CD8-positive, alpha-beta memory T cell (primary cell): Measurements from ENCODE around the gene EPHA7. TPM values are rescaled to one million over a fixed set of nuclear protein-coding genes. Genes with fewer than 3 reads are reported as not detected.

Experiments
- CTCF ChIA-PET: fragments of 350-600 bp; sonication (Branson Sonifier 250); formaldehyde crosslinking; loops from one replicate; lab custom pipeline; 2021; ENCODE audit warnings: antibody characterized with exemption; lab: Charles Lee
- POLR2A ChIA-PET: fragments of 350-600 bp; sonication (Branson Sonifier 250); formaldehyde crosslinking; loops from one replicate; lab custom pipeline; 2021; ENCODE audit warnings: antibody characterized with exemption; lab: Charles Lee
- DNase-seq, 5 donors: peaks; one replicate each; pipeline versions ENCODE4 v3.0.0 to v3.0.0-alpha.2; 2020 to 2022; ENCODE audit warnings: mixed read lengths in 1 of 5
- H3K27ac ChIP-seq: one replicate; pipeline ENCODE4 v1.7.0; 2013; ENCODE audit warnings: low read depth, mild to moderate bottlenecking, low read length, moderate library complexity
- H3K27me3 ChIP-seq: 2 replicates; pipeline ENCODE4 v1.7.0; 2013; ENCODE audit warnings: low read length, mild to moderate bottlenecking; ENCODE audit not compliant: insufficient read depth, poor library complexity, severe bottlenecking
- H3K36me3 ChIP-seq: 2 replicates; pipeline ENCODE4 v1.7.0; 2013; ENCODE audit warnings: mild to moderate bottlenecking, low read length, moderate library complexity; ENCODE audit not compliant: insufficient read depth
- H3K4me1 ChIP-seq: 2 replicates; pipeline ENCODE4 v1.7.0; 2013; ENCODE audit warnings: mild to moderate bottlenecking, low read length, moderate library complexity; ENCODE audit not compliant: insufficient read depth
- H3K4me3 ChIP-seq: 2 replicates; pipeline ENCODE4 v1.7.0; 2013; ENCODE audit warnings: mild to moderate bottlenecking, low read length
- H3K9me3 ChIP-seq: 2 replicates; pipeline ENCODE4 v1.7.0; 2013; ENCODE audit warnings: mild to moderate bottlenecking, low read length
- H3K27ac Mint-ChIP-seq, 8 donors: one replicate each; pipeline ENCODE4 v1.8.0; 2020 to 2021; ENCODE audit warnings: mixed read lengths in 8 of 8, mild to moderate bottlenecking in 6 of 8, inconsistent platforms in 3 of 8, moderate library complexity in 3 of 8
- H3K27me3 Mint-ChIP-seq, 2 donors: one replicate each; pipeline ENCODE4 v1.8.0; 2020 to 2021; ENCODE audit warnings: mixed read lengths in 2 of 2, mild to moderate bottlenecking in 1 of 2, moderate library complexity in 1 of 2
- H3K36me3 Mint-ChIP-seq, 3 donors: one replicate each; pipeline ENCODE4 v1.8.0; 2020 to 2021; ENCODE audit warnings: mixed read lengths in 3 of 3, inconsistent platforms in 1 of 3, mild to moderate bottlenecking in 1 of 3
- H3K4me1 Mint-ChIP-seq, 3 donors: one replicate each; pipeline ENCODE4 v1.8.0; 2020 to 2021; ENCODE audit warnings: mixed read lengths in 3 of 3, inconsistent platforms in 1 of 3, mild to moderate bottlenecking in 1 of 3
- H3K4me3 Mint-ChIP-seq, 7 donors: one replicate each; pipeline ENCODE4 v1.8.0; 2020 to 2021; ENCODE audit warnings: mixed read lengths in 7 of 7, mild to moderate bottlenecking in 6 of 7, moderate library complexity in 4 of 7, inconsistent platforms in 2 of 7
- H3K9me3 Mint-ChIP-seq, 5 donors: one replicate each; pipeline ENCODE4 v1.8.0; 2020 to 2022; ENCODE audit warnings: mixed read lengths in 5 of 5, mild to moderate bottlenecking in 3 of 5, moderate library complexity in 2 of 5, inconsistent platforms in 1 of 5
- polyA plus RNA-seq: library from polyadenylated mRNA; unstranded; fragments of 300-500 nt; fragmentation: Illumina TruSeq; gene quantifications from one replicate; pipeline ENCODE4 v1.2.3, GENCODE V29; 2021
- total RNA-seq, 2 experiments: library from RNA; stranded (reverse); gene quantifications; one replicate each; pipeline ENCODE4 v1.2.3, GENCODE V29; 2021

The EPHA7 gene
- total RNA-seq, result not detected
- not detected for polyA plus RNA-seq

GRCh38 chr6:93419304-93420162, at the start of gene EPHA7:
Gene EPHA7 (minus strand): TSS chr6:93419559. CDS start chr6:93419341, 218 bp downstream.
- POLR2A ChIA-PET, result no interaction called here
- peak in 2 of 5 donors; percentile 11 to 18 for DNase-seq
- peak within 1 kb of the TSS; percentile 6 to 92 (median 78) for H3K4me3 Mint-ChIP-seq
- H3K27me3 Mint-ChIP-seq, result peaks cover 30 to 49% of the 10 kb centered on the region in 2 donors
- H3K36me3 ChIP-seq, result no peaks in the 10 kb centered on the region
- no peak within 1 kb of the TSS for H3K4me3 ChIP-seq
- peaks cover 8 to 22% (median 19%) of the 10 kb centered on the region in 3 donors for H3K4me1 Mint-ChIP-seq
- H3K27ac Mint-ChIP-seq, result peak within 1 kb of the TSS in 1 of 8 donors; percentile 50
- H3K27me3 ChIP-seq, result peaks cover 14% of the 10 kb centered on the region
- H3K27ac ChIP-seq, result no peak within 1 kb of the TSS
- H3K4me1 ChIP-seq, result no peaks in the 10 kb centered on the region
- peaks cover 2 to 19% (median 7%) of the 10 kb centered on the region in 5 donors for H3K9me3 Mint-ChIP-seq
- CTCF ChIA-PET, result no interaction called here
- no peaks in the 10 kb centered on the region for H3K36me3 Mint-ChIP-seq
- no peaks in the 10 kb centered on the region for H3K9me3 ChIP-seq

- DNase-seq, result no peak
- H3K27ac ChIP-seq, result no peak overlapping the region
- Mint-ChIP-seq H3K4me1 (no peaks in the 10 kb centered on the region), H3K27ac (no peak overlapping the region), H3K36me3 (no peaks in the 10 kb centered on the region), H3K4me3 (no peak overlapping the region), H3K27me3 (no peaks in the 10 kb centered on the region), H3K9me3 (peaks cover 0 to 6% (median 6%) of the 10 kb centered on the region in 5 donors)
- H3K36me3 ChIP-seq, result no peaks in the 10 kb centered on the region
- POLR2A ChIA-PET, result no interaction called here
- H3K9me3 ChIP-seq, result no peaks in the 10 kb centered on the region
- no peak overlapping the region for H3K4me3 ChIP-seq
- CTCF ChIA-PET, result no interaction called here
- H3K4me1 ChIP-seq, result no peaks in the 10 kb centered on the region
- no peaks in the 10 kb centered on the region for H3K27me3 ChIP-seq
Measured at GRCh38 chr6:93468291-93468690, 48.9 kb upstream of the EPHA7 start.

GRCh38 chr6:93454533-93454932, 35.2 kb upstream of the EPHA7 start:
- DNase-seq, result no peak
- ChIA-PET POLR2A (no interaction called here), CTCF (no interaction called here)
- Mint-ChIP-seq H3K27ac (no peak overlapping the region), H3K9me3 (peaks cover 2 to 7% (median 5%) of the 10 kb centered on the region in 5 donors), H3K27me3 (no peaks in the 10 kb centered on the region), H3K4me3 (no peak overlapping the region), H3K4me1 (no peaks in the 10 kb centered on the region), H3K36me3 (no peaks in the 10 kb centered on the region)
- no peak overlapping the region for H3K4me3 ChIP-seq
- no peak overlapping the region for H3K27ac ChIP-seq
- no peaks in the 10 kb centered on the region for H3K4me1 ChIP-seq
- no peaks in the 10 kb centered on the region for H3K36me3 ChIP-seq
- no peaks in the 10 kb centered on the region for H3K9me3 ChIP-seq
- no peaks in the 10 kb centered on the region for H3K27me3 ChIP-seq

DNA sequence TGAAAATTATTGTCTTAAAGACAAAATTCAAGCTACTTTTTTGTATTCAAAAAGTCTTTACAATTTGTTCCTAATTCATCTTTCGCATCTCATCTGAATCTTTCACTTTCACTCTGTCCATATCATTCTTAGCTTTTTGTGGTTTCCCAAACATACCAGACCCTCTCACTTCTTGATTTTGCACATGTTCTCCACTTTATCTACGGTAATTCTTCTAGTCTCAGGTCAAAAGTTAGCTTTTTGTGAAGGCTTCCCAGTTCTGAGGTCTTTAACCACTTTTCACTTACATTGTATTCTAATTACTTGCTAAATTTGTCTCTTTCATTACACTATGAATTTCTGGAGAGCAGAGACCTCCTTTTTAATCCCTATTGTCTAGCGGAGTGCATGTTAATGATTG, 34.6 kb upstream of the EPHA7 start:
- Mint-ChIP-seq H3K4me3 (no peak overlapping the region), H3K9me3 (peaks cover 2 to 7% (median 5%) of the 10 kb centered on the region in 5 donors), H3K27me3 (no peaks in the 10 kb centered on the region), H3K36me3 (no peaks in the 10 kb centered on the region), H3K4me1 (no peaks in the 10 kb centered on the region), H3K27ac (peak overlapping the region in 1 of 8 donors; percentile 79)
- Histone ChIP-seq H3K27me3 (no peaks in the 10 kb centered on the region), H3K4me3 (no peak overlapping the region), H3K9me3 (no peaks in the 10 kb centered on the region), H3K36me3 (no peaks in the 10 kb centered on the region), H3K4me1 (no peaks in the 10 kb centered on the region), H3K27ac (no peak overlapping the region)
- no peak for DNase-seq
- POLR2A ChIA-PET, result no interaction called here
- CTCF ChIA-PET, result no interaction called here

- H3K36me3 ChIP-seq, result no peaks in the 10 kb centered on the region
- ChIA-PET POLR2A (no interaction called here), CTCF (no interaction called here)
- no peak overlapping the region for H3K27ac ChIP-seq
- no peaks in the 10 kb centered on the region for H3K9me3 ChIP-seq
- Mint-ChIP-seq H3K27me3 (no peaks in the 10 kb centered on the region), H3K27ac (no peak overlapping the region), H3K4me3 (no peak overlapping the region), H3K4me1 (no peaks in the 10 kb centered on the region), H3K36me3 (no peaks in the 10 kb centered on the region), H3K9me3 (peaks cover 0 to 16% (median 8%) of the 10 kb centered on the region in 5 donors)
- DNase-seq, result no peak
- no peaks in the 10 kb centered on the region for H3K4me1 ChIP-seq
- H3K4me3 ChIP-seq, result no peak overlapping the region
- H3K27me3 ChIP-seq, result no peaks in the 10 kb centered on the region
Measured at GRCh38 chr6:93447874-93448273, 28.5 kb upstream of the EPHA7 start.

DNA sequence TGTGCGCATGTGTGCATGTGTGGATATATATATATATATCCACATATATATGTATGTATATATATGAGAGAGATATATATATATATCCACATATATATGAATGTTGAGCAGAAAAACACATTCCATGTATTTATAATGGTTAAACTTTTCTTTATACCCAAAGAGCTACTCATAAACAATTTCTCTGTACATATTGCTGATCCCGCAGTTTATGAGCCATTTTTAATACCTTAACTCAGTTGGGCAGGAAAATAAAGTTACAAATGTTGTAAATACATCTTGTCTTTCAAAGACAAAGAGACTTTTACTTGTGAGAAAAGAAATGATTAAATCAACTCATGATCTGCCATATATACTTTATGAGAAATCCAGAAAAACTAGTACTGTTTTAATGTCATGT, 18.1 kb upstream of the EPHA7 start:
- no peaks in the 10 kb centered on the region for H3K4me1 Mint-ChIP-seq
- H3K9me3 ChIP-seq, result no peaks in the 10 kb centered on the region
- no peak overlapping the region for H3K27ac Mint-ChIP-seq
- no peaks in the 10 kb centered on the region for H3K36me3 Mint-ChIP-seq
- no peaks in the 10 kb centered on the region for H3K36me3 ChIP-seq
- no peak overlapping the region for H3K4me3 ChIP-seq
- no peaks in the 10 kb centered on the region for H3K27me3 Mint-ChIP-seq
- DNase-seq, result no peak
- H3K27me3 ChIP-seq, result no peaks in the 10 kb centered on the region
- H3K4me1 ChIP-seq, result no peaks in the 10 kb centered on the region
- no peak overlapping the region for H3K27ac ChIP-seq
- H3K4me3 Mint-ChIP-seq, result no peak overlapping the region
- H3K9me3 Mint-ChIP-seq, result peaks cover 0 to 19% (median 0%) of the 10 kb centered on the region in 5 donors
- CTCF ChIA-PET, result no interaction called here
- POLR2A ChIA-PET, result no interaction called here

- DNase-seq, result no peak
- H3K36me3 Mint-ChIP-seq, result no peaks in the 10 kb centered on the region
- H3K4me1 ChIP-seq, result no peaks in the 10 kb centered on the region
- H3K4me3 Mint-ChIP-seq, result no peak overlapping the region
- H3K9me3 Mint-ChIP-seq, result peaks cover 0 to 27% (median 4%) of the 10 kb centered on the region in 5 donors
- no peak overlapping the region for H3K27ac ChIP-seq
- no peaks in the 10 kb centered on the region for H3K36me3 ChIP-seq
- H3K9me3 ChIP-seq, result no peaks in the 10 kb centered on the region
- H3K27ac Mint-ChIP-seq, result no peak overlapping the region
- H3K27me3 Mint-ChIP-seq, result no peaks in the 10 kb centered on the region
- no peak overlapping the region for H3K4me3 ChIP-seq
- CTCF ChIA-PET, result no interaction called here
- H3K4me1 Mint-ChIP-seq, result no peaks in the 10 kb centered on the region
- H3K27me3 ChIP-seq, result no peaks in the 10 kb centered on the region
- POLR2A ChIA-PET, result no interaction called here
Measured at GRCh38 chr6:93433592-93433991, 14.2 kb upstream of the EPHA7 start.

DNA sequence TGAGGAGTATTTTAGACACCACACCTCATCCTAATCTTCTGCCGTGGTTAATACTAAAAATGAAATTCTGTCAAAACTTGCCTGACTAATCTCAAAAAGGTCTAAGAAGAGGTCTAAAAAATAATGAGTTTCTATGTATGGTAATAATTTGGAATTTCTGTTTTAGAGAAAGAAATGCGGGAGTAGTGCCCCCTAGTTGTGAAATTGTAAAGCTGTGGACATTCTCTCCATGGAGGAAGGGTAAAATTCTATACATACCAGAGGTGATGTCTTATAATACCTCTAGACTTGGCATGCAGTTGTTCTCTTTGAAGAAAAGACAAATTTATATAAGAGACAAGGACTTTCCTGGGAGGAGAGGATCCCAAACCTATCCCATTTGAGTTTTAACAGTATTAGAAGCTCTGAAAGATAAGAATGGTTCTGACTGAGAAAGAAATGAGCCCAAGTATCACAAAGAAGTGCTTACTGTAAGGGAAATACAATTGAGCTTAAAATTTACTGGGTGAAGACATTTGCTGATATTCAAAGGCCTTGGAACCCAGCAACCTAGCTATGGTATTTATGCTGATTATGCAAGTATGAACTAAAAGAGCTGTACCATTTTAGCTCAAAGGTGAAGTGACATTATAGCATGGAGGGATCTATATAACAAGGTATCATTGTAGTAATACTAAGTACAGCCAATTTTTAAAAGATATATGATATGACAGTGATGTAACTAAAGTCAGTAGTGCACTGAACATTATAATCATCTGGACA, 5.1 kb upstream of the EPHA7 start:
- peaks cover 0 to 15% (median 10%) of the 10 kb centered on the region in 5 donors for H3K9me3 Mint-ChIP-seq
- no peak overlapping the region for H3K27ac ChIP-seq
- ChIA-PET POLR2A (no interaction called here), CTCF (no interaction called here)
- H3K4me1 ChIP-seq, result no peaks in the 10 kb centered on the region
- no peak overlapping the region for H3K27ac Mint-ChIP-seq
- H3K36me3 ChIP-seq, result no peaks in the 10 kb centered on the region
- H3K36me3 Mint-ChIP-seq, result no peaks in the 10 kb centered on the region
- H3K4me3 ChIP-seq, result no peak overlapping the region
- no peaks in the 10 kb centered on the region for H3K9me3 ChIP-seq
- peaks cover 4 to 9% (median 6%) of the 10 kb centered on the region in 3 donors for H3K4me1 Mint-ChIP-seq
- peaks cover 14 to 20% of the 10 kb centered on the region in 2 donors for H3K27me3 Mint-ChIP-seq
- H3K27me3 ChIP-seq, result peaks cover 5% of the 10 kb centered on the region
- no peak overlapping the region for H3K4me3 Mint-ChIP-seq
- no peak for DNase-seq
